Muscle of leg (tissue), 11 donors: ENCODE data around the gene MICALL2. TPM values are rescaled to one million over a fixed set of nuclear protein-coding genes. Genes with fewer than 3 reads are reported as not detected.

ENCODE experiments used
- DNase-seq: peaks from one replicate; pipeline ENCODE4 v3.0.0; 2013
- H3K27ac ChIP-seq: one replicate; pipeline ENCODE4 v1.5.1; 2013; ENCODE audit warnings: mild to moderate bottlenecking, low read length, control low read depth
- H3K27me3 ChIP-seq: one replicate; pipeline ENCODE4 v1.6.1; 2013; ENCODE audit warnings: low read length; ENCODE audit not compliant: control insufficient read depth, insufficient read depth
- H3K36me3 ChIP-seq: one replicate; pipeline ENCODE4 v1.6.1; 2013; ENCODE audit warnings: low read length; ENCODE audit not compliant: control insufficient read depth, insufficient read depth
- H3K4me1 ChIP-seq: one replicate; pipeline ENCODE4 v1.6.1; 2013; ENCODE audit warnings: low read length; ENCODE audit not compliant: control insufficient read depth, insufficient read depth
- H3K4me3 ChIP-seq: one replicate; pipeline ENCODE4 v1.5.1; 2013; ENCODE audit warnings: low read length, control low read depth
- H3K9me3 ChIP-seq: replicated peaks from 2 replicates; pipeline ENCODE4 v1.6.1; 2013; ENCODE audit warnings: low read depth, low read length; ENCODE audit not compliant: control insufficient read depth
- WGBS: methylation state at CpG from one replicate; pipeline ENCODE4 v1.1.5; 2013; ENCODE audit warnings: missing lambda C conversion rate; ENCODE audit not compliant: insufficient coverage; 5-methylcytosine and 5-hydroxymethylcytosine counted together
- polyA plus RNA-seq, 8 donors: library from polyadenylated mRNA; unstranded; fragments of 120-200 nt; gene quantifications; one replicate each; pipeline versions ENCODE4 v1.2.1 to v1.2.3, GENCODE V29; 2013; ENCODE audit warnings: inconsistent platforms in 1 of 8, low replicate concordance in 1 of 8; ENCODE audit not compliant: insufficient read length in 8 of 8, insufficient read depth in 1 of 8
- total RNA-seq: library from RNA; stranded (reverse); fragments of 120-200 nt; gene quantifications from one replicate; pipeline ENCODE4 v1.2.4, GENCODE V29; 2013

The MICALL2 gene
- total and polyA plus RNA-seq, 9 donors: 4.4 to 13.3 (median 7.5) TPM

GRCh38 chr7:1457949-1458682 is 1.2 kb downstream of the MICALL2 start:
- Histone ChIP-seq H3K4me3 (peak overlapping the region; percentile 65), H3K9me3 (no peaks in the 10 kb centered on the region), H3K27ac (no peak overlapping the region), H3K27me3 (peaks cover 3% of the 10 kb centered on the region), H3K36me3 (no peaks in the 10 kb centered on the region), H3K4me1 (peaks cover 55% of the 10 kb centered on the region)
- DNase-seq: no peak
- 31% methylated on average over 16 of the region's 23 CpGs for WGBS

GRCh38 chr7:1457059-1457948 is 2.0 kb downstream of the MICALL2 start:
- Histone ChIP-seq H3K27ac (no peak overlapping the region), H3K4me3 (no peak overlapping the region), H3K4me1 (peaks cover 51% of the 10 kb centered on the region), H3K36me3 (no peaks in the 10 kb centered on the region), H3K27me3 (peaks cover 3% of the 10 kb centered on the region), H3K9me3 (no peaks in the 10 kb centered on the region)
- 70% methylated on average over 16 of the region's 18 CpGs for WGBS
- no peak for DNase-seq

GRCh38 chr7:1455955-1456354 is 3.3 kb downstream of the MICALL2 start:
- H3K4me3 ChIP-seq: no peak overlapping the region
- no peaks in the 10 kb centered on the region for H3K36me3 ChIP-seq
- WGBS: 72% methylated on average over 10 of the region's 13 CpGs
- peaks cover 3% of the 10 kb centered on the region for H3K27me3 ChIP-seq
- peaks cover 39% of the 10 kb centered on the region for H3K4me1 ChIP-seq
- DNase-seq: no peak
- H3K9me3 ChIP-seq: no peaks in the 10 kb centered on the region
- no peak overlapping the region for H3K27ac ChIP-seq

- H3K27ac ChIP-seq: peak overlapping the region; percentile 13
- no peak overlapping the region for H3K4me3 ChIP-seq
Observed at GRCh38 chr7:1455241-1455939, 3.9 kb downstream of the MICALL2 start.

GRCh38 chr7:1454542-1454941 is 4.7 kb downstream of the MICALL2 start:
- Histone ChIP-seq H3K4me3 (no peak overlapping the region), H3K9me3 (no peaks in the 10 kb centered on the region), H3K27me3 (peaks cover 3% of the 10 kb centered on the region), H3K36me3 (no peaks in the 10 kb centered on the region), H3K27ac (no peak overlapping the region), H3K4me1 (peaks cover 34% of the 10 kb centered on the region)
- DNase-seq: no peak
- WGBS: 56% methylated on average over 6 of the region's 14 CpGs

More at GRCh38 chr7:1455241-1455939, 3.9 kb downstream of the MICALL2 start:
- H3K4me1 ChIP-seq: peaks cover 36% of the 10 kb centered on the region
- no peaks in the 10 kb centered on the region for H3K9me3 ChIP-seq
- H3K27me3 ChIP-seq: peaks cover 3% of the 10 kb centered on the region
- WGBS: 72% methylated on average over 26 of the region's 26 CpGs
- no peaks in the 10 kb centered on the region for H3K36me3 ChIP-seq
- DNase-seq: no peak

- no peak for DNase-seq
- no peak overlapping the region for H3K27ac ChIP-seq
- H3K36me3 ChIP-seq: no peaks in the 10 kb centered on the region
- 49% methylated on average over 17 of the region's 19 CpGs for WGBS
- H3K27me3 ChIP-seq: no peaks in the 10 kb centered on the region
- H3K4me1 ChIP-seq: peaks cover 28% of the 10 kb centered on the region
- no peaks in the 10 kb centered on the region for H3K9me3 ChIP-seq
- no peak overlapping the region for H3K4me3 ChIP-seq
Observed at GRCh38 chr7:1452205-1452604, 7.1 kb downstream of the MICALL2 start.

GRCh38 chr7:1450987-1451386 is 8.3 kb downstream of the MICALL2 start:
- H3K4me1 ChIP-seq: peaks cover 34% of the 10 kb centered on the region
- H3K36me3 ChIP-seq: no peaks in the 10 kb centered on the region
- WGBS: 74% methylated on average over 8 of the region's 11 CpGs
- H3K4me3 ChIP-seq: no peak overlapping the region
- no peak for DNase-seq
- H3K27me3 ChIP-seq: no peaks in the 10 kb centered on the region
- no peaks in the 10 kb centered on the region for H3K9me3 ChIP-seq
- no peak overlapping the region for H3K27ac ChIP-seq

GRCh38 chr7:1450431-1450830 is 8.8 kb downstream of the MICALL2 start:
- H3K36me3 ChIP-seq: no peaks in the 10 kb centered on the region
- H3K4me1 ChIP-seq: peaks cover 34% of the 10 kb centered on the region
- no peaks in the 10 kb centered on the region for H3K27me3 ChIP-seq
- no peak overlapping the region for H3K27ac ChIP-seq
- H3K9me3 ChIP-seq: no peaks in the 10 kb centered on the region
- DNase-seq: no peak
- no peak overlapping the region for H3K4me3 ChIP-seq
- 81% methylated on average over 18 of the region's 18 CpGs for WGBS

GRCh38 chr7:1449951-1450350 is 9.3 kb downstream of the MICALL2 start:
- no peak overlapping the region for H3K4me3 ChIP-seq
- DNase-seq: no peak
- WGBS: 78% methylated on average over 6 of the region's 11 CpGs
- H3K27me3 ChIP-seq: no peaks in the 10 kb centered on the region
- no peaks in the 10 kb centered on the region for H3K36me3 ChIP-seq
- peaks cover 30% of the 10 kb centered on the region for H3K4me1 ChIP-seq
- no peaks in the 10 kb centered on the region for H3K9me3 ChIP-seq
- H3K27ac ChIP-seq: no peak overlapping the region

- H3K4me3 ChIP-seq: no peak overlapping the region
- H3K27me3 ChIP-seq: no peaks in the 10 kb centered on the region
- no peak for DNase-seq
- WGBS: 82% methylated on average over 13 of the region's 13 CpGs
- peaks cover 26% of the 10 kb centered on the region for H3K4me1 ChIP-seq
- H3K36me3 ChIP-seq: no peaks in the 10 kb centered on the region
- H3K27ac ChIP-seq: no peak overlapping the region
- no peaks in the 10 kb centered on the region for H3K9me3 ChIP-seq
Observed at GRCh38 chr7:1449501-1449900, 9.8 kb downstream of the MICALL2 start.
